Activated CD4-positive, CD25-positive, alpha-beta regulatory T cell treated with anti-CD3 and anti-CD28 coated beads, Interleukin-2, amount 50 U/mL, for 16 hours (primary cell): ENCODE measurements around the gene SH3BGRL3.
"Not testable (repeated sequence)": the region's sequence is repeated elsewhere in the genome, so short reads cannot be mapped to it uniquely, and the experiment has no call there.

Source experiments
- DNase-seq: peaks from one replicate; pipeline ENCODE4 v3.0.0-alpha.2; 2020; ENCODE audit warnings: low read depth, low spot score

The SH3BGRL3 gene

GRCh38 chr1:26315874-26316850 is 36.3 kb downstream of the SH3BGRL3 start:
- no peak for DNase-seq

GRCh38 chr1:26317146-26317545 is 37.3 kb downstream of the SH3BGRL3 start:
- no peak for DNase-seq

GRCh38 chr1:26317612-26318337 is 37.9 kb downstream of the SH3BGRL3 start, which contains the start of gene CD52:
Gene CD52 (plus strand): TSS chr1:26317958. CDS start chr1:26318018, 60 bp downstream.
- peak; percentile 45 for DNase-seq

GRCh38 chr1:26318338-26319064 is 38.6 kb downstream of the SH3BGRL3 start:
- DNase-seq: no peak

GRCh38 chr1:26320896-26321295 is 41.0 kb downstream of the SH3BGRL3 start:
- DNase-seq: no peak

GRCh38 chr1:26321315-26322041 is 41.6 kb downstream of the SH3BGRL3 start:
- DNase-seq: peak; percentile 90

- no peak for DNase-seq
Measured at GRCh38 chr1:26322042-26322331, 42.1 kb downstream of the SH3BGRL3 start.

- no peak for DNase-seq
Measured at GRCh38 chr1:26323382-26323781, 43.5 kb downstream of the SH3BGRL3 start.

- DNase-seq: no peak
Measured at GRCh38 chr1:26324550-26324949, 44.7 kb downstream of the SH3BGRL3 start.

GRCh38 chr1:26327956-26328362 is 48.1 kb downstream of the SH3BGRL3 start:
- DNase-seq: no peak

GRCh38 chr1:26328597-26328996 is 48.7 kb downstream of the SH3BGRL3 start:
- no peak for DNase-seq

GRCh38 chr1:26329380-26329779 is 49.5 kb downstream of the SH3BGRL3 start:
- DNase-seq: not testable (repeated sequence)

GRCh38 chr1:26330276-26330675 is 50.4 kb downstream of the SH3BGRL3 start:
- DNase-seq: no peak
